WTC11 (cell line): Measurements from ENCODE around the gene MDM1.

ENCODE experiments used
- ATF1 ChIP-seq: sonication (generic); formaldehyde crosslinking; IDR thresholded peaks from 2 replicates; pipeline ENCODE4 v1.8.1; 2023; ENCODE audit warnings: mild to moderate bottlenecking, moderate library complexity, missing genetic modification reagents
- GABPB1 ChIP-seq: sonication (generic); formaldehyde crosslinking; IDR thresholded peaks from 2 replicates; pipeline ENCODE4 v1.8.1; 2023; ENCODE audit warnings: mild to moderate bottlenecking, missing genetic modification reagents
- TF ChIP-seq, protein P1 (sequence below): fragments of 200-600 bp; IDR thresholded peaks from 2 replicates; pipeline ENCODE4 v1.8.0; 2022; ENCODE audit warnings: antibody characterized with exemption

DNA sequence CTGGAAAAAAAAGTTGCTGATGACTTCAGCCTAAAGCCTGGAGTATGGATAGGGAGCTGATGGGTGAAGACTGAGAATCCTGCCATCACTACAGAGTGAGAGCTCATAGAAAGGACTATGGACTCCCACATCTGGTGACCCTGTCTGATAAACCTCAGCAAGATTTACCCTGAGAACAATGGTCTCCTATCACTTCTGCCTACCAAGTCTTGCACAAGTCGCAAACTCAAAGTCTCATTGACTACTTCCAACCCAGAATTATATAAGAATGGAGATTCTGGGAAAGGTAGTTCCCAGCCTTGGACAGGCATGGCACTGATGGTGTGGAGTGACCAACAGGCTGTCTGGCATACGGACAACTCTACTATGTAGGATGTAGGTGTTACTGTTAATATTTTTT, 9.7 kb upstream of the MDM1 start:
- TF ChIP-seq, protein P1, sequence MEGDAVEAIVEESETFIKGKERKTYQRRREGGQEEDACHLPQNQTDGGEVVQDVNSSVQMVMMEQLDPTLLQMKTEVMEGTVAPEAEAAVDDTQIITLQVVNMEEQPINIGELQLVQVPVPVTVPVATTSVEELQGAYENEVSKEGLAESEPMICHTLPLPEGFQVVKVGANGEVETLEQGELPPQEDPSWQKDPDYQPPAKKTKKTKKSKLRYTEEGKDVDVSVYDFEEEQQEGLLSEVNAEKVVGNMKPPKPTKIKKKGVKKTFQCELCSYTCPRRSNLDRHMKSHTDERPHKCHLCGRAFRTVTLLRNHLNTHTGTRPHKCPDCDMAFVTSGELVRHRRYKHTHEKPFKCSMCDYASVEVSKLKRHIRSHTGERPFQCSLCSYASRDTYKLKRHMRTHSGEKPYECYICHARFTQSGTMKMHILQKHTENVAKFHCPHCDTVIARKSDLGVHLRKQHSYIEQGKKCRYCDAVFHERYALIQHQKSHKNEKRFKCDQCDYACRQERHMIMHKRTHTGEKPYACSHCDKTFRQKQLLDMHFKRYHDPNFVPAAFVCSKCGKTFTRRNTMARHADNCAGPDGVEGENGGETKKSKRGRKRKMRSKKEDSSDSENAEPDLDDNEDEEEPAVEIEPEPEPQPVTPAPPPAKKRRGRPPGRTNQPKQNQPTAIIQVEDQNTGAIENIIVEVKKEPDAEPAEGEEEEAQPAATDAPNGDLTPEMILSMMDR: no peak
- no peak for TF ChIP-seq GABPB1
- TF ChIP-seq ATF1 (CRISPR knock-in tag): no peak
